HCT116 (cell line): ENCODE data around the gene PHYKPL. TPM values are rescaled to one million over a fixed set of nuclear protein-coding genes. Genes with fewer than 3 reads are reported as not detected.
A peak's percentile ranks its signal among the peaks of the same experiment; 100 is the strongest.

Experiments used
- ATAC-seq: fragments of 200-7000 bp; cut with Tn5 transposase; 2 replicates; pipeline ENCODE4 v1.9.1; 2020; ENCODE audit warnings: mild to moderate bottlenecking, moderate library complexity
- BruUV-seq: library from RNA; stranded (reverse); fragments of 400-500 nt; replicated peaks from 2 replicates; lab custom pipeline; 2021; lab: Mats Ljungman, UMichigan
- CTCF ChIA-PET: fragments of 300-600 bp; sonication (Branson Sonifier 250); formaldehyde crosslinking; loops from one replicate; lab custom pipeline; 2021; ENCODE audit warnings: antibody characterized with exemption; lab: Charles Lee
- POLR2A ChIA-PET: fragments of 300-600, 350-600 bp; sonication (Branson Sonifier 250); formaldehyde crosslinking; loops from one replicate; lab custom pipeline; 2021; ENCODE audit warnings: antibody characterized with exemption; lab: Charles Lee
- RAD21 ChIA-PET, 2 experiments: fragments of 300-600 bp; sonication (Branson Sonifier 250); formaldehyde crosslinking; loops; one replicate each; lab custom pipeline; 2023; ENCODE audit warnings: low total read pairs in 2 of 2; ENCODE audit not compliant: uncharacterized antibody in 2 of 2, unreplicated experiment in 2 of 2, low non-redundant PET in 1 of 2; lab: Charles Lee
- DNase-seq: peaks from one replicate; pipeline ENCODE4 v3.0.0-alpha.2; 2010; ENCODE audit warnings: low read depth, low spot score
- H2AFZ ChIP-seq: fragments of 200-600 bp; shearing (Covaris generic), sonication (generic); 2 replicates; pipeline ENCODE4 v1.6.1; 2017; ENCODE audit warnings: low read depth, mixed run types, mixed read lengths, antibody characterized with exemption, low read length; ENCODE audit not compliant: poor library complexity, severe bottlenecking
- H3K27ac ChIP-seq: 2 replicates; pipeline ENCODE4 v1.5.1; 2012; ENCODE audit warnings: low read depth, low read length
- H3K27me3 ChIP-seq: fragments of 200-600 bp; sonication (generic); 2 replicates; pipeline ENCODE4 v1.6.1; 2016; ENCODE audit warnings: mixed run types, low read length, mixed read lengths; ENCODE audit not compliant: insufficient read depth
- H3K36me3 ChIP-seq, 2 experiments: fragments of 200-500 bp in 1 of 2; fragments of 200-600 bp in 1 of 2; sonication (Bioruptor generic) in 1 of 2; sonication (generic) in 1 of 2; 2 replicates each; pipeline versions ENCODE4 v1.5.1 to v1.6.1; 2014 to 2016; ENCODE audit warnings: low read length in 2 of 2, inconsistent platforms in 1 of 2, mixed read lengths in 1 of 2, mixed run types in 1 of 2; ENCODE audit not compliant: insufficient read depth in 2 of 2, control insufficient read depth in 1 of 2
- H3K4me1 ChIP-seq, 2 experiments: fragments of 200-600 bp in 1 of 2; sonication (generic) in 1 of 2; 2 replicates each; pipeline versions ENCODE4 v1.5.1 to v1.6.1; 2012 to 2017; ENCODE audit warnings: low read length in 2 of 2, inconsistent platforms in 1 of 2, mild to moderate bottlenecking in 1 of 2, mixed read lengths in 1 of 2, mixed run types in 1 of 2, moderate library complexity in 1 of 2; ENCODE audit not compliant: insufficient read depth in 2 of 2, control insufficient read depth in 1 of 2
- H3K4me2 ChIP-seq: fragments of 200-600 bp; sonication (generic); 2 replicates; pipeline ENCODE4 v1.6.1; 2017; ENCODE audit warnings: mixed run types, low read length, mixed read lengths
- H3K4me3 ChIP-seq, 2 experiments: fragments of 200-600 bp in 1 of 2; sonication (generic) in 1 of 2; replicated peaks in 1 of 2; 2 replicates each; pipeline ENCODE4 v1.5.1; 2011 to 2016; ENCODE audit warnings: low read length in 2 of 2, control low read depth in 1 of 2, low read depth in 1 of 2, mild to moderate bottlenecking in 1 of 2, mixed read lengths in 1 of 2, mixed run types in 1 of 2
- H3K79me2 ChIP-seq: fragments of 200-600 bp; sonication (generic); 2 replicates; pipeline ENCODE4 v1.6.1; 2017; ENCODE audit warnings: mild to moderate bottlenecking, mixed run types, low read length, moderate library complexity, mixed read lengths; ENCODE audit not compliant: insufficient read depth
- H3K9ac ChIP-seq: fragments of 200-600 bp; sonication (generic); 2 replicates; pipeline ENCODE4 v1.6.1; 2016; ENCODE audit warnings: low read length, mixed read lengths
- H3K9me2 ChIP-seq: fragments of 200-600 bp; sonication (generic), shearing (Covaris generic); 2 replicates; pipeline ENCODE4 v1.6.1; 2017; ENCODE audit warnings: mixed run types, mild to moderate bottlenecking, moderate library complexity; ENCODE audit not compliant: insufficient read depth
- H3K9me3 ChIP-seq, 2 experiments: fragments of 200-500 bp in 1 of 2; fragments of 200-600 bp in 1 of 2; sonication (Bioruptor generic) in 1 of 2; sonication (generic) in 1 of 2; 2 replicates each; pipeline ENCODE4 v1.6.1; 2014 to 2017; ENCODE audit warnings: low read length in 2 of 2, mixed read lengths in 2 of 2, inconsistent platforms in 1 of 2, low read depth in 1 of 2, mild to moderate bottlenecking in 1 of 2, mixed run types in 1 of 2, moderate library complexity in 1 of 2; ENCODE audit not compliant: control insufficient read depth in 1 of 2, insufficient read depth in 1 of 2
- H4K20me1 ChIP-seq: fragments of 200-600 bp; sonication (generic), shearing (Covaris generic); 2 replicates; pipeline ENCODE4 v1.6.1; 2017; ENCODE audit warnings: mixed run types, mild to moderate bottlenecking, moderate library complexity; ENCODE audit not compliant: insufficient read depth
- EGR1 ChIP-seq: IDR thresholded peaks from 2 replicates; pipeline ENCODE4 v1.6.1; 2012; ENCODE audit warnings: low read depth
- JUND ChIP-seq: IDR thresholded peaks from 2 replicates; pipeline ENCODE4 v1.6.1; 2012
- ZFX ChIP-seq: fragments of 450-650 bp; IDR thresholded peaks from 2 replicates; pipeline ENCODE4 v1.6.1; 2017
- intact Hi-C: fragments of 100-400 bp; cut with micrococcal nuclease; formaldehyde crosslinking; loops from 2 replicates; pipeline ENCODE4 v1.10.0; 2022
- total RNA-seq: library from RNA; stranded (reverse); gene quantifications from one replicate; pipeline ENCODE4 v1.2.1, GENCODE V29; 2021; ENCODE audit not compliant: unreplicated experiment
- TF ChIP-seq, protein P1 (sequence below), 3 experiments: fragments of 200-600 bp in 1 of 3; sonication (generic) in 1 of 3; IDR thresholded peaks in 2 of 3; conservative IDR thresholded peaks in 1 of 3; 2 replicates each; pipeline ENCODE4 v1.5.1; 2012 to 2017; ENCODE audit warnings: low read depth in 2 of 3, low read length in 2 of 3, antibody characterized with exemption in 1 of 3, borderline replicate concordance in 1 of 3, control low read depth in 1 of 3, mild to moderate bottlenecking in 1 of 3, mixed read lengths in 1 of 3, mixed run types in 1 of 3, moderate library complexity in 1 of 3; ENCODE audit not compliant: insufficient read depth in 1 of 3

The PHYKPL gene
- total RNA-seq, 1 experiment from 2014 or later = 57.8 TPM

DNA sequence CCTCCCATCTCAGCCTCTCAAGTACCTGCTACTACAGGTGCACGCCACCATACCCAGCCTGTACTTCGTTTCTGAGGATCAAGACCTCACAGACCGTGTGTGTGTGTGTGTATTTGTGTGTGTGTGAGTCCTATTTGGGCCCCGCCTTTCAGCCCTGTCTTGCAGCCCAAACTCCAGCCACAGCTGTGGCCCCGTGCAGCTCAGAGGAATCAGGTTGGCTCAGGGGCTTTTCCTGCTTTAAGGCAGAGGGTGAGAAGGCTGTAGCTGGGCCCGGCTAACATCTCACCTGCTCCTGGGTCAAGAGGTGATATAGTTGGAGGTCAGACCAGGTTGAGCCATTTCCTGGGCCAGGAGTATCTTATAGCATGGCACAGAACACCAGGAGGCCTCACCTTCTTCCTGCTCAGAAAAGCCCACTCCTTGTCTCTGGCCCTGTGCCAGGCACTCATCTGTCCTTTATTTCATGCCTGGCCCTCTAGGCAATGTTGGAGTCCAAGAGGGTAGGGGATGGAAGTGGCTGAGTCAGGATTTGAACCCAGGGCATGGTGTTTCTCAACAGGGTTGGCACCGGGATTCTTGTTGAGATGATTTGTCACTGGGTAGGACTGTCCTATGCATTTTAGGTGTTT is 1.6 kb upstream of the PHYKPL start:
- DNase-seq (no peak), ATAC-seq (no peak)
- no peaks in the 10 kb centered on the region for H3K27me3 ChIP-seq
- CTCF ChIA-PET = interaction anchor here (0.5 to 1.5 kb wide), 10 partner anchors 12 to 226 kb away, joined by 3 to 13 read pairs (median 4); partner anchors contain the start of gene HNRNPAB
- no peak overlapping the region for H3K4me3 ChIP-seq
- H2AFZ ChIP-seq = peak overlapping the region; percentile 84
- intact Hi-C loops = no loop called here
- H3K79me2 ChIP-seq = peaks cover 28% of the 10 kb centered on the region
- H3K9ac ChIP-seq = 0 out of 2 replicates have a peak overlapping the region, but pooled peaks have one; percentile 21
- no TSS peak for BruUV-seq
- peaks cover 3 to 20% of the 10 kb centered on the region in 2 experiments; a peak in 1 of 4 replicates for H3K36me3 ChIP-seq
- RAD21 ChIA-PET = no interaction called here
- H3K9me2 ChIP-seq = no peaks in the 10 kb centered on the region
- POLR2A ChIA-PET = no interaction called here
- no peaks in the 10 kb centered on the region for H4K20me1 ChIP-seq
- no peak overlapping the region; the same call in 1 of the 2 replicates for H3K27ac ChIP-seq
- TF ChIP-seq, protein P1, sequence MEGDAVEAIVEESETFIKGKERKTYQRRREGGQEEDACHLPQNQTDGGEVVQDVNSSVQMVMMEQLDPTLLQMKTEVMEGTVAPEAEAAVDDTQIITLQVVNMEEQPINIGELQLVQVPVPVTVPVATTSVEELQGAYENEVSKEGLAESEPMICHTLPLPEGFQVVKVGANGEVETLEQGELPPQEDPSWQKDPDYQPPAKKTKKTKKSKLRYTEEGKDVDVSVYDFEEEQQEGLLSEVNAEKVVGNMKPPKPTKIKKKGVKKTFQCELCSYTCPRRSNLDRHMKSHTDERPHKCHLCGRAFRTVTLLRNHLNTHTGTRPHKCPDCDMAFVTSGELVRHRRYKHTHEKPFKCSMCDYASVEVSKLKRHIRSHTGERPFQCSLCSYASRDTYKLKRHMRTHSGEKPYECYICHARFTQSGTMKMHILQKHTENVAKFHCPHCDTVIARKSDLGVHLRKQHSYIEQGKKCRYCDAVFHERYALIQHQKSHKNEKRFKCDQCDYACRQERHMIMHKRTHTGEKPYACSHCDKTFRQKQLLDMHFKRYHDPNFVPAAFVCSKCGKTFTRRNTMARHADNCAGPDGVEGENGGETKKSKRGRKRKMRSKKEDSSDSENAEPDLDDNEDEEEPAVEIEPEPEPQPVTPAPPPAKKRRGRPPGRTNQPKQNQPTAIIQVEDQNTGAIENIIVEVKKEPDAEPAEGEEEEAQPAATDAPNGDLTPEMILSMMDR (IDR thresholded peaks at IDR 0.05 in 2 of 3, conservative IDR thresholded peaks at IDR 0.05 in 1 of 3; ENCODE audit: borderline replicate concordance in 1 of 3, insufficient read depth in 1 of 3, low read depth in 2 of 3, low read length in 2 of 3) = 0 out of 6 replicates have a peak, but pooled peaks of 1 of the 3 experiments have one; percentile 2
- no peak for TF ChIP-seq EGR1
- H3K4me1 ChIP-seq = peaks cover 13 to 31% of the 10 kb centered on the region in 2 experiments
- no peaks in the 10 kb centered on the region for H3K9me3 ChIP-seq
- H3K4me2 ChIP-seq = peak overlapping the region; percentile 56

DNA sequence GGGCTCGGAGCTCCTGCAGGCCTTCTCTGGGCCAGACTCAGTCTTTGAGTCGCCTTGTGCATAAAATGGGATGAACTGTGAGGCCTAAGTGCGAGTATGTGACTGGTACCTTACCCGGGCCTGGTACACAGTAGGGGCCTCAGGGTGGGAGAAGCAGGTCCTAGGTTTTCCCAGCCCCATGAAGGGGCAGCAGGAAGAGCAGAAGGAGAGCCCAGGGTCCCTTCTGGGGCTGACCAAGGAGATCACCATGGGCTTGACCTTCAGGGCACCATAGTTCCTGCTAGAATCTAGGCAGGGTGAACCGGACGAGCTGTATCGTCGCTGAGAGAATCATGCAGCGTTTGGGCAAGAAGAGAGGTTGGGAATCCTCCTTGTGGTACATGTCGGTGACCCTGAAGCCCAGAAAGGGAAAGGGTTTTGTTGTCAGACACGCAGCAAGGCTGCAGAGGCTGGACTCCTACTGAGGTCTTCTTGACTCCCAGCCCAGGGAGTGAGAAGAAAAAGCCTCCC is 373 bp upstream of the PHYKPL start:
- TF ChIP-seq, protein P1 (IDR thresholded peaks at IDR 0.05 in 2 of 3, conservative IDR thresholded peaks at IDR 0.05 in 1 of 3; ENCODE audit: borderline replicate concordance in 1 of 3, insufficient read depth in 1 of 3, low read depth in 2 of 3, low read length in 2 of 3) = no peak
- TF ChIP-seq ZFX (0 out of 2 replicates have a peak, but pooled peaks have one; percentile 82), JUND (no peak)
- TF ChIP-seq, all 23 proteins: peak for 1
- Histone ChIP-seq H3K9me3 (no peaks in the 10 kb centered on the region), H3K4me1 (peaks cover 13 to 31% of the 10 kb centered on the region in 2 experiments), H3K27ac (peak overlapping the region; percentile 95), H3K4me3 (peak overlapping the region; percentile 94 to 99), H3K27me3 (no peaks in the 10 kb centered on the region), H3K9ac (peak overlapping the region; percentile 98), H3K36me3 (peaks cover 3 to 28% of the 10 kb centered on the region in 2 experiments; a peak in 2 of 4 replicates), H3K4me2 (peak overlapping the region; percentile 93), H3K9me2 (no peaks in the 10 kb centered on the region), H3K79me2 (peaks cover 30% of the 10 kb centered on the region), H4K20me1 (no peaks in the 10 kb centered on the region), H2AFZ (peak overlapping the region; percentile 16)
- DNase-seq (no peak), ATAC-seq (no peak)
- RAD21 ChIA-PET = no interaction called here
- TSS peak; percentile 69 for BruUV-seq
- CTCF ChIA-PET = no interaction called here
- POLR2A ChIA-PET = no interaction called here
- intact Hi-C loops = no loop called here
